Inferior parietal cortex (tissue), 1 donor: Measurements from ENCODE around the gene SIVA1.

Experiments used
- DNase-seq: peaks from one replicate; pipeline ENCODE4 v3.0.0-alpha.2; 2016; ENCODE audit errors: extremely low spot score

SIVA1 gene

GRCh38 chr14:104771374-104771773 lies 18.4 kb downstream of the SIVA1 start:
- no peak for DNase-seq

- no peak for DNase-seq
Measured at GRCh38 chr14:104771918-104772706, 19.2 kb downstream of the SIVA1 start.

DNA sequence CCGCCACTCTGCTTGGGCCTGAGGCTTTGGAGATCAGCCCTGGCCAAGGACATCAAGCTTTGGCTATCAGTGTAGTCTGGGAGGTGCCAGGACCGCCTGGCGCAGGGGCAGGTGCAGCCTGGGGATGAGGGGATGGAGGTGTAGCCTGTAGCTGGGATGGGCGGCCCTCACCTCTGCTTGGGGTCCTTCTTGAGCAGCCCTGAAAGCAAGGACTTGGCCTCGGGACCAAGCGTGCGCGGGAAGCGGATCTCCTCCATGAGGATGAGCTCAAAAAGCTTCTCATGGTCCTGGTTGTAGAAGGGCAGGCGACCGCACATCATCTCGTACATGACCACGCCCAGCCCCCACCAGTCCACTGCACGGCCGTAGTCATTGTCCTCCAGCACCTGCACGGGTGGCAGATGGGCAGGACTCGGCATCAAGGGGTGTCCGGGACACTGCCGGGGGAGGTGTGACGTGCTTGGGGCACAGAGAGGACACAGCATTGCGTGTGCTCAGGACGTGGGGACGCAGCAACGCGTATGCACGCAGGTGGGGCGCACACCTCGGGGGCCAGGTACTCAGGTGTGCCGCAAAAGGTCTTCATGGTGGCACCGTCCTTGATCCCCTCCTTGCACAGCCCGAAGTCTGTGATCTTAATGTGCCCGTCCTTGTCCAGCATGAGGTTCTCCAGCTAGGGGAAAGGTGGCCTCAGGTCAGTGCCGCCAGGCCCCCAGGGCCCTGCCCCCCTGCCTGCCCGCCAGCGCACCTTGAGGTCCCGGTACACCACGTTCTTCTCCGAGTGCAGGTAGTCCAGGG lies 20.0 kb downstream of the SIVA1 start:
- no peak for DNase-seq

DNA sequence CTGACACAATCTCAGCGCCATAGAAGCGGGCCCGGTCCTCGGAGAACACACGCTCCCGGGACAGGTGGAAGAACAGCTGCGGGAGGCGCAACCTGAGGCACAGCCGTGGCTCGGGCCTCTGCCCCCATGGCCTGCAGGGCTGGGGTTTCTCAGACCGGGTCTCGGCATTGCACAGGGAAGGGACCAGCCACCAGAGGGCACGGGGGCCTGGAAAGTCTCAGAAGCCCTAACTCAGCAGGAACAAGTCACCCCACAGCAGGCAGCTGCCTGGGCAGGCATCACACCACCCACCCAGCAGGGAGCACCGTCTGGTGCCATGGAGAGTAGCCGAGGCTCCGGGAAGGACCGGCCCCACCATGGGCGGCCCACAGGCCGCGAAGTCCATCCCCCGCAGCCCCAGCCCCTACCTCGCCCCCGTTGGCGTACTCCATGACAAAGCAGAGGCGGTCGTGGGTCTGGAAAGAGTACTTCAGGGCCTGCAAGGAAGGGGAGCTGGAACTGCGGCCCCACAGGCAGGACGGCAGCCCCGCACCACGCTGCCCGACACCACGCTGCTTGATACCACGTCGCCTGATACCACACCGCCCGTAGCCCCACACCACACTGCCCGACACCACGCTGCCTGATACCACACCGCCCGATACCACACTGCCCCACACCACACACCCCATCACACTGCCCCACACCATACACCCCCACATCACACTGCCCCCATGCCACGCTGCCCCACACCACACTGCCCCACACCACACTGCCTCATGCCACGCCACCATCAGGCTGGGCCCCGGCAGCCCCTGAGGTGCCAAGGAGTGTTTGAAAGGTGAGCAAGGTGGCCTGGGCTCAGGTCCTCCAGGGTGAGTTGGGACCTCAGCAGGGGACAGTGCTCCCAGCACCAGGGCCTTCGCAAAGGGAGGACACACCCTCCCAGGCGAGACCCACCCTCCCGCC lies 20.8 kb downstream of the SIVA1 start:
- DNase-seq = no peak

GRCh38 chr14:104774453-104775072 lies 21.6 kb downstream of the SIVA1 start:
- no peak for DNase-seq

DNA sequence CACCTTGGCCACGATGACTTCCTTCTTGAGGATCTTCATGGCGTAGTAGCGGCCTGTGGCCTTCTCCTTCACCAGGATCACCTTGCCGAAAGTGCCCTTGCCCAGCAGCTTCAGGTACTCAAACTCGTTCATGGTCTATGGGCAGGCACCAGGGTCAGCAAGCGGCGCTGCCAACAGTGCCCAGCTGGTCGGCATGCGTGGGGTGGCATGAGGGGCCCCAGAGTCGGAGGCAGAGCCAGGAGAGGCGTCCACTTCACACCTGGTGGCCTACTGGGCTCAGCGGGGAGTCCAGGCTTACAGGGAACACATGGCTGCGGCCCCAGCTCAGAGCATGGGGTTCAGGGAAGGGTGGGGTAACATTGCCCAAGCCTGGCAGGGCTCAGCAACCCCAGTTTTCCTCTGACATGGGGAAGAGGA lies 22.1 kb downstream of the SIVA1 start:
- no peak for DNase-seq

DNA sequence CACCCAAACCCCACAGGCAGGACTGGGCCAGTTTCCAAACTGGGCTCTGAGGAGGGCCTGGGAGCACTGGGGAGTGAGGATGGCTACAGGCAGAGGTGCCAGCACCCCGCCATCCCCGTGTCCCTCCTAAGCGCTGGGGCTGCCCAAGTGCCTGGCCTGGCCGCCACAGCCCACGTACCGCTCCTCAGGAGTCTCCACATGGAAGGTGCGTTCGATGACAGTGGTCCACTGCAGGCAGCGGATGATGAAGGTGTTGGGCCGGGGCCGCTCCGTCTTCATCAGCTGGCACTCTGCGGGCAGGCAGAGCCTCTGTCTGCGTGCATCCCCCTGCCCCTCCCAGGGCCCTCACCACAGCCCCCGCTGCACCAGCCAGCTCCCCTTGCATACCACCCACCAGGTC lies 23.5 kb downstream of the SIVA1 start:
- no peak for DNase-seq

DNA sequence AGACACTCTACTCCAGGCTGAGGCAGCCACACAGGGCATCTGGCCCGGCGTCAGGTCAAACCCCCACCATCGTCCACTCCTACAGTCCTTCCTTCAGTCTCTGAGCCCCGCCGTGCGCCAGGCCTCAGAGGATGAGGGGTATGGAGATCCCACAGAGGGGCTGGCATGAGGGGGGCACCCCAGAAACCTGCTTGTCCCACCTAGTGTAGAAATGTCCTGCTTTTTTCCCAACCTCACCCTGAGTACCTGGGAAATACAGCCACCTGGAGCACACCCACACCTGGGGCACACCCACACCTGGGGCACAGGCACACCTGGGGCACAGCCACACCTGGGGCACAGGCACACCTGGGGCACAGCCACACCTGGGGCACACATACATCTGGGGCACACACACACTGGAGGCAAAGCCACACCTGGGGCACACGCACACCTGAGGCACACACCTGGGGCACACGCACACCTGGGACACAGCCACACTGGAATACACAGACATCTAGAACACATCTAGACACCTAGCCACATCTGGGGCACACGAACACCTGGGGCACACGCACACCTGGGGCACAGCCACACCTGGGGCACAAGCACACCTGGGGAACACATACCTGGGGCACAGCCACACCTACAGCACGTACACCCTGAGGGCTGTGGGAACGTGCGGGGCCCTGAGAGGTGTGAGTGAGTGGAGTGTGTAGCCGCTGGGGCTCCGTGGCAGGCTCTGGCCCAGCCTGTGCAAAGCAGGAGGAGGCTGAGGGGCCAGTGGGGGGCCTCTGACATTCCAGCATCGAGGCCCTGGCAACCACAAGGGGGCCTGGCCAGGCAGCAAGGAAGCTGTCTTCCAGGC lies 24.2 kb downstream of the SIVA1 start:
- DNase-seq = no peak

GRCh38 chr14:104777808-104778249 lies 24.9 kb downstream of the SIVA1 start:
- no peak for DNase-seq

DNA sequence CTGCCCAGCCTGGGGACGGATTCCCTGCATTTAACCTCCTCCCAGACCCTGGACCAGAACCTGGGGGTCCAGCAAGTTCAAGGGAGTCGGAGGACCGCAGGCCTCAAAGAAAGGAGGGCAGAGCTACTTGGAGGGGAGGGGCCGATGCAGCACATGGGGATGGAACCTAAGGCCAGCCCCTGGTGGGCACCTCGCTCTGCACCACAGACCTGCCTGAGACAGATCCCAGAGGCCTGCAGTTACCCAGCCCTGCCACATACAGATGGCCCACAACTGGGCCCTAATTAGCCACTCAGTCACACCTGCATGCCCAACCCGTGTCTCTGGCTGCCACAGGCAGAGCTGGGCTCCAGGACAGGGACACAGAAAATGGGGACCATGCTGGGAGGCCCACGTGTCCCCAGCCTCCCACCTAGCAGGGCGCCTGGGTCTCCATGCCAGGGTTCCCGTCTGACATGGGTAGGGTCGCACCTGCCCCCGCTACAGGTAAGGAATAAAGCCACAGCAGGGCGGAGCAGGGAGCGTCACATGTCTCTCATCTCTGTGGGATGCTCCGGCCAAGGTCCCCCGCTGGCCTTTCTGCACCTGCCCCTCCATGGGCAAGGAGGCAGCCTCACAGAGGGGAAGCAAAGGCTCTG lies 25.9 kb downstream of the SIVA1 start:
- DNase-seq = no peak

DNA sequence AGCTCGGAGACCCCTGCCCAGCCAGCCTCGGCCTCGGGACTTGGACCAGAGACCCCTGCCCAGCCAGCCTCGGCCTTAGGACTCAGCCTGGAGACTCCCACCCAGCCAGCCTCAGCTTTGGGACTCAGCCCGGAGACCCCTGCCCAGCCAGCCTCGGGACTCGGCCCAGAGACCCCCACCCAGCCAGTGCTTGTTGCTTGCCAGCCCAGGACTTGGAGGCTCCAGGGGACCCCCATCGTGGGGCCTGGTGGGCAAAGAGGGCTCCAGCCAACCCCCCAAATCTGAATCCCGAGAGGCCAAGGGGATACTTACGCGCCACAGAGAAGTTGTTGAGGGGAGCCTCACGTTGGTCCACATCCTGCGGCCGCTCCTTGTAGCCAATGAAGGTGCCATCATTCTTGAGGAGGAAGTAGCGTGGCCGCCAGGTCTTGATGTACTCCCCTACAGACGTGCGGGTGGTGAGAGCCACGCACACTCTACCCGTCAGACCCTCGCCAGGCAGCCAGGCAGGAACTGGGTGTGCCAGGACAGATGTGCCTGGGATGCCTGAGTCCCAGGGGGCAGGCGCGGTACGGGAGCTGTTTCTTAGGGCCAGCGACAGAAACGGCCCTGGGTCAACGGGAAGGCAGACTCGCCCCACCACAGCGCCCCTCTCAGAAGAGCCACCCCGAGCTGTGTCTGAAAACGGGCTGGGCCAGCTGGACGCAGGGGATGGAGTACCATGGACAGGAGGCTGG lies 27.0 kb downstream of the SIVA1 start:
- DNase-seq = no peak

GRCh38 chr14:104780513-104781030 lies 27.6 kb downstream of the SIVA1 start:
- no peak for DNase-seq

- no peak for DNase-seq
Measured at GRCh38 chr14:104781271-104782077, 28.5 kb downstream of the SIVA1 start.

- no peak for DNase-seq
Measured at GRCh38 chr14:104782086-104782807, 29.3 kb downstream of the SIVA1 start.

- no peak for DNase-seq
Measured at GRCh38 chr14:104782808-104783139, 29.8 kb downstream of the SIVA1 start.

- DNase-seq = no peak
Measured at GRCh38 chr14:104783484-104784217, 30.7 kb downstream of the SIVA1 start.

- no peak for DNase-seq
Measured at GRCh38 chr14:104784218-104784568, 31.2 kb downstream of the SIVA1 start.
